ENCODE measurements around the gene ALDH1A3. TPM values are rescaled to one million over a fixed set of nuclear protein-coding genes. Genes with fewer than 3 reads are reported as not detected.

ALDH1A3 gene
- total RNA-seq, 2 experiments from 2014 or later, result not detected

DNA sequence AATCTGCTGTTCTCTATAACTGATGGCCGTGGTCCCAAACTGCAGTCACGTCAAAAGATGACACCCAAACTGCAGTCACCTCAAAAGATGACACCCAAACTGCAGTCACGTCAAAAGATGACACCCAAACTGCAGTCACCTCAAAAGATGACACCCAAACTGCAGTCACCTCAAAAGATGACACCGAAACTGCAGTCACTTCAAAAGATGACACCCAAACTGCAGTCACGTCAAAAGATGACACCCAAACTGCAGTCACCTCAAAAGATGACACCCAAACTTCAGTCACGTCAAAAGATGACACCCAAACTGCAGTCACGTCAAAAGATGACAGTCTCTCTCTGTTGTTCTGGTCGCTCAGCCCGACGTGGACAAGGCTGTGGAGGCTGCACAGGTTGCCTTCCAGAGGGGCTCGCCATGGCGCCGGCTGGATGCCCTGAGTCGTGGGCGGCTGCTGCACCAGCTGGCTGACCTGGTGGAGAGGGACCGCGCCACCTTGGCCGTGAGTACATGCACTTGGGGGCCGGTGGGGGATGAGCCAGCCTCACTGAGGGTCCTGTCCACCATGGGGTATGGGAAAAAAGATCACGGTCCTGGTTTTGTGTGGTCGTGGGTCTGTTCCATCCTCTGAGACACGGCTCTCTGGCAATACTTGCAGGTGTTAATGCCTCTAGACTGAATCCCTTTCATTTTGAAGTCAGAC lies 7.7 kb downstream of the ALDH1A3 start:
- Mint-ChIP-seq H3K27ac (no peak overlapping the region), H3K36me3 (no peaks in the 10 kb centered on the region), H3K4me1 (peaks cover 7% of the 10 kb centered on the region), H3K4me3 (no peak overlapping the region), H3K27me3 (peaks cover 68% of the 10 kb centered on the region), H3K9me3 (no peaks in the 10 kb centered on the region)
- DNase-seq, result no peak

GRCh38 chr15:100889385-100890050 lies 9.9 kb downstream of the ALDH1A3 start:
- H3K27ac Mint-ChIP-seq, result no peak overlapping the region
- H3K9me3 Mint-ChIP-seq, result no peaks in the 10 kb centered on the region
- H3K36me3 Mint-ChIP-seq, result no peaks in the 10 kb centered on the region
- peaks cover 64% of the 10 kb centered on the region for H3K27me3 Mint-ChIP-seq
- H3K4me1 Mint-ChIP-seq, result peaks cover 7% of the 10 kb centered on the region
- H3K4me3 Mint-ChIP-seq, result no peak overlapping the region
- DNase-seq, result no peak

DNA sequence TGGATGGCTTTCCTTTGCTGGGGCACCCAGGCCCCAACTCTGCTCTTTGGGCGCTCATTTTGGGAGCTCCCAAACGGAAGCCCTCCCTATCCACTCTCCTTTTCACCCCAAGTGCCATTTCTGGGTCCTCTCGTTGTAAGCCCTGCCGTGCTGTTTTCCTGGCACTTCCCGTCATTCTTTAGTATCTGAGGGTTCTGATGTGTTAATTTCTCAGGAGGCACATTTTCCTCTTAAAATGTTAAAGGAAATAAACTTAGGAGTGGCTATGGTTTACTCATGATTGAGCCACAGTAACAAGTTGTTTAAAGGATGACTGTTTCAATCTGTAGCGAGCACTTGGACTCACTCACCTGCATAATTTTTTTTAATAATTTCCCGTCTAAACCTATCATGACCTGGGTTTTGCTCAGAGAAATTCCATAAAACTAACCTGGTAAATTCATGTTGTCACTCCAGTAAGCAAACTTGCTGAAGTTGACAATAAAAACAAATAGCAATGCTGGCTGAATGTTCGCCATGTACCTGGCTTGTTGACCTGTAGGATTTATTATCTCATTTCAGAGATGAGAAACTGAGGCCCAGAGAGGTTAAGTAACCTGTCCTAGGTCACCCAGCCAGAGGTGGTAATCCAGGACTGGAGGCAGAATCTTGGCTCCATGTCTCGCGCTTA lies 10.6 kb downstream of the ALDH1A3 start:
- no peaks in the 10 kb centered on the region for H3K36me3 Mint-ChIP-seq
- no peak overlapping the region for H3K27ac Mint-ChIP-seq
- peaks cover 59% of the 10 kb centered on the region for H3K27me3 Mint-ChIP-seq
- no peaks in the 10 kb centered on the region for H3K9me3 Mint-ChIP-seq
- peaks cover 7% of the 10 kb centered on the region for H3K4me1 Mint-ChIP-seq
- no peak for DNase-seq
- no peak overlapping the region for H3K4me3 Mint-ChIP-seq

DNA sequence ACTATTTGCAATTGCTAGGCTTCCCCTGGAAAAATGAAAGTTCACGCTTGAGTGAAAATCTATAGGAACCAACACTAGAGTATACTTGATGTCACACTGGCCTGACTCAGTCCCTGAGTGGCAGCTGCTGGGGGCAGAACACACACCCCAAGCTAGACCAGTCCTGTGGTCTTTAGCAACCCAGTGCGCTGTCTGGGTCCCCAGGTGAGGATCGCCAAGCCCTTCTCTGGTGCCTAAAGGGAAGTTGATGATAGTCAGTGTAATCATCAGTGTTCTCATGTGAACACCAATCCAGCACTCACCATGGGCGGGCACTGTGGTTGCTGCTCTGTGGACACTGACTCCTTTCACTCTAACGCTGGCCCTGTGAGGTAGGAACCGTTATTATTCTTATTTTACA lies 11.2 kb downstream of the ALDH1A3 start:
- peaks cover 61% of the 10 kb centered on the region for H3K27me3 Mint-ChIP-seq
- no peak overlapping the region for H3K4me3 Mint-ChIP-seq
- no peak overlapping the region for H3K27ac Mint-ChIP-seq
- DNase-seq, result no peak
- H3K4me1 Mint-ChIP-seq, result peaks cover 7% of the 10 kb centered on the region
- no peaks in the 10 kb centered on the region for H3K36me3 Mint-ChIP-seq
- no peaks in the 10 kb centered on the region for H3K9me3 Mint-ChIP-seq

GRCh38 chr15:100891307-100892012 lies 11.8 kb downstream of the ALDH1A3 start:
- H3K4me3 Mint-ChIP-seq, result no peak overlapping the region
- no peaks in the 10 kb centered on the region for H3K36me3 Mint-ChIP-seq
- H3K27ac Mint-ChIP-seq, result no peak overlapping the region
- H3K27me3 Mint-ChIP-seq, result peaks cover 61% of the 10 kb centered on the region
- no peak for DNase-seq
- no peaks in the 10 kb centered on the region for H3K9me3 Mint-ChIP-seq
- peaks cover 7% of the 10 kb centered on the region for H3K4me1 Mint-ChIP-seq

DNA sequence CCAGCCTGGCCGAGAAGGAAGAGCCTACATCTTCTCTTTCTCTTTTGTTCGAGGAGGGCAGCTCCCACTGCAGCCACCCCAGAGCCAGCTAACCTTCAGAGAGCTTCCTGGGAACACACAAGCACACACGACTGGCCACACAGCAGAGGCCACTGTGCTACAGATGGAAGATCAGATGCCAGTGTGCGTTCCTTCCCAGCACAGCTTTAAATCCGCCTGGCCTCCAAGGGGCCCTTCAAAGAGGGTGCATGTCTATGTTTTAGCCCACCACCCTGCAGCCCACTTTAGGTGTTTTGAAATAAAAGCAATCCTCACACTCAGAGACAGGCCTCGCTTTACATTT lies 12.4 kb downstream of the ALDH1A3 start:
- Mint-ChIP-seq H3K9me3 (no peaks in the 10 kb centered on the region), H3K4me1 (peaks cover 7% of the 10 kb centered on the region), H3K27me3 (peaks cover 61% of the 10 kb centered on the region), H3K36me3 (no peaks in the 10 kb centered on the region), H3K27ac (no peak overlapping the region), H3K4me3 (no peak overlapping the region)
- no peak for DNase-seq

DNA sequence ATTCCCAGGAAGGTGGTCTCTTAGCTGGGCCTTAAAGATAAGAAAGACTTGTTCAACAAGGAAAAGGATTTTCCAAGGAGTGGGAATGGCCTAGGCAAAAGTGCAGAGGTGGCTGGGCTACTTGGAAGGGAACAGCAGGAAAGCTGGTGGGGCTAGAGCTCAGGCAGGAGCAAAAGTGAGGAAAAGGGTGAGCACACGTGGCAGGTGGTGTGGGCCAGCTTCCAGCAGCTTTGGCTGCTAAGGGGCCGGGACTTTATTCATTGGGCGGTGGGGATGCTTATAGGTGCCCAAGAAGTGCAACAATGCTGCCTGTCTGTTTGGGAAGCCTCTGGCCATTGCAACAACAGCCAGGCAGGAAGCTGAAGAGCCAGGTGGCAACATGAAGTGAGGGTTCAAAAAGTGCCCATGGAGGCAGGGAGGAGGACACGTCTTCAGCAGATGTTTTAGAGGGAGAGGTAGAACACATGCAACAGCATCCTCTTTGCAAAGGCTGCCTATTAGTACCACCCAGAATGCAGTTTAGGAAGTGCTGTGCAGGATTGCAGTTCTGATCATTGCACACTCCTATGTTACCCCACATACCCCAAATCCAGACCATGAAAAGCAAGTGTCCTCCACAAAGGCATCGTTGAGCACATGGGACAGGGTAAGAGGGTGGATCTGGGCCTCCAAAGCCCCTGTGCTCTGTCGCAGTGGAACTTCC lies 13.8 kb downstream of the ALDH1A3 start:
- Mint-ChIP-seq H3K27me3 (peaks cover 59% of the 10 kb centered on the region), H3K36me3 (no peaks in the 10 kb centered on the region), H3K4me1 (peaks cover 7% of the 10 kb centered on the region), H3K4me3 (no peak overlapping the region), H3K27ac (no peak overlapping the region), H3K9me3 (no peaks in the 10 kb centered on the region)
- DNase-seq, result no peak

DNA sequence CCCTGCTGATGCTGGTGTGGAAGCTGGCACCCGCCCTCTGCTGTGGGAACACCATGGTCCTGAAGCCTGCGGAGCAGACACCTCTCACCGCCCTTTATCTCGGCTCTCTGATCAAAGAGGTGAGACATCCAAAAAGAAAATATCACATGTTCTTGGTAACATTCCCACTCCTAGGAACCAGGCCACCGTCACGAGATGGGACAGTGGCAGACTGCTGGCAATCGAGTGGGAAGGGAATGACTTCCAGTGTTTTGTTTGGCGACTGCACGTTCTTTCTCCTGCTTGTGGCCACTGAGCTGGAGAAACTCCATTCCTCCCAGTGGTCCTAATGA lies 14.3 kb downstream of the ALDH1A3 start:
- Mint-ChIP-seq H3K27ac (no peak overlapping the region), H3K4me1 (peaks cover 7% of the 10 kb centered on the region), H3K9me3 (no peaks in the 10 kb centered on the region), H3K36me3 (no peaks in the 10 kb centered on the region), H3K4me3 (no peak overlapping the region), H3K27me3 (peaks cover 54% of the 10 kb centered on the region)
- DNase-seq, result no peak

DNA sequence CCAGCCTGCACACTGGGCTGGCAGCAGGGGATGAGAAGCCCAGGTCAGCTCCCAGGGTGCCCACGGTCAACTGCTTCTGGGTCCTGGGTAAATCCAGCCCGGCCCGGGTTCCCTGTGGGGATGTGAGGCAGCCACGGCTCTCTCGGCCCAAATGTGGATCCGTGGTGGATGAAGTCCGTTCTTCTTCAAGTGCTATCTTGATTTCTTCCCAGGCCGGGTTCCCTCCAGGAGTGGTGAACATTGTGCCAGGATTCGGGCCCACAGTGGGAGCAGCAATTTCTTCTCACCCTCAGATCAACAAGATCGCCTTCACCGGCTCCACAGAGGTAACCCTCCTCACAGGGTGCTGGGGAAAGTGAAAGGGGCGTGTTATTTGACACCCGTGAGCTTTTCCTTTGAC lies 16.1 kb downstream of the ALDH1A3 start:
- Mint-ChIP-seq H3K36me3 (no peaks in the 10 kb centered on the region), H3K4me3 (no peak overlapping the region), H3K27ac (no peak overlapping the region), H3K9me3 (no peaks in the 10 kb centered on the region), H3K27me3 (peaks cover 36% of the 10 kb centered on the region), H3K4me1 (no peaks in the 10 kb centered on the region)
- DNase-seq, result no peak

- no peak for DNase-seq
- Mint-ChIP-seq H3K4me3 (no peak overlapping the region), H3K36me3 (no peaks in the 10 kb centered on the region), H3K4me1 (no peaks in the 10 kb centered on the region), H3K27me3 (peaks cover 20% of the 10 kb centered on the region), H3K9me3 (no peaks in the 10 kb centered on the region), H3K27ac (no peak overlapping the region)
Measured at GRCh38 chr15:100897221-100898151, 17.9 kb downstream of the ALDH1A3 start.

DNA sequence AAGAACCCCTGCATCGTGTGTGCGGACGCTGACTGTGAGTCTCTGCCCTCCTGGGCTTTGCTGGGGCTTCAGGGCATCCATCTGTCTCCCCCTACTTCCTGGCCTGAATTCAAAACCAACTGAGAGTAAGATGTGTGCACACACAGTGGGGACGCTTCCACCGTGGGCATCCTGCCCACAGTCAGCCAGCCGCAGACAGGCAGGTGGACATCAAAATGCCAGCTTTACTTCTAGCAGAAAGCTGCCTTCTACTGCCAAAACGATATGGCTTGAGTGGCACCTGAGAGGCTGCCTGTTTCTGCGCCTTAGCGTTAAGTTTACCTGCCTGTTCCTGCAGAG lies 18.5 kb downstream of the ALDH1A3 start:
- Mint-ChIP-seq H3K27me3 (peaks cover 14% of the 10 kb centered on the region), H3K4me1 (no peaks in the 10 kb centered on the region), H3K36me3 (no peaks in the 10 kb centered on the region), H3K4me3 (no peak overlapping the region), H3K27ac (no peak overlapping the region), H3K9me3 (no peaks in the 10 kb centered on the region)
- no peak for DNase-seq

DNA sequence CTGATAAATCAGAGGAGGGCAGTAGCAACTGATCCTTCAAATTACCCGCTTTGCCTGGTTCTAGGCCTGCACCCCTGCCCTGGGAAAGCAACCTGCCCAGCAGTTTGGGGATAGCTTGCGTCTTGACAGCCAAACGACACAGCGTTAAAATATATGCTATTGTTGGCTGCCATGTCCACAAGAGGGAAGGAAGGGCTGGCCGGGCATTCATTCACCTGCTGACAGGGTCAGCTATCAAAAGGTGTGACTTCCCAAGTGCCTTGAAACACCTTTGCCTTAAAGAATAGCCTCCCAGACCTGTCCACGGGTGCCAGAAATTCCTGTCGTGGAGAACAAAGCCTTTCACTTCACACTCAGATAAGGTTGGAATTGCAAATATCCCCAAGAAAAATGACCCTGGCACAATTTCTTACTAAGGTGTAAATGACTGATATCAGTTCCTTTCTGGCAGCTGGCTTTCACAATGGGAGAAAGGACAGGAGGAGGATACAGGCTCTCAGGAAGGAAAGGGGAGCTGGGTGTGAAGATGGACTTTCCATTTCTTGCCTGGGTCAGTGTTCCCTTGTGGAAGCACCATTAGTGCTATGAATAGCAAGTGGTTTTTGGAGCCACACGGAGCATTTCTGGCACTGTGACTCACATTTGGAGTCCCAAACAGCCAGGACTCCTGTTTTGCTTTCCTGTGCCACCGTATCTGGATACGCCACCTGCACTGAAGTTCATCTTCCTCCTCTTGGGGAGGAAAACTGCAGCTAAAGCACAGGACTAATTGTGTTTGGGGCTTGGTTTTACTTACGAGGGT lies 19.2 kb downstream of the ALDH1A3 start:
- H3K9me3 Mint-ChIP-seq, result no peaks in the 10 kb centered on the region
- no peaks in the 10 kb centered on the region for H3K4me1 Mint-ChIP-seq
- DNase-seq, result no peak
- H3K27ac Mint-ChIP-seq, result no peak overlapping the region
- H3K27me3 Mint-ChIP-seq, result peaks cover 9% of the 10 kb centered on the region
- H3K36me3 Mint-ChIP-seq, result no peaks in the 10 kb centered on the region
- no peak overlapping the region for H3K4me3 Mint-ChIP-seq

DNA sequence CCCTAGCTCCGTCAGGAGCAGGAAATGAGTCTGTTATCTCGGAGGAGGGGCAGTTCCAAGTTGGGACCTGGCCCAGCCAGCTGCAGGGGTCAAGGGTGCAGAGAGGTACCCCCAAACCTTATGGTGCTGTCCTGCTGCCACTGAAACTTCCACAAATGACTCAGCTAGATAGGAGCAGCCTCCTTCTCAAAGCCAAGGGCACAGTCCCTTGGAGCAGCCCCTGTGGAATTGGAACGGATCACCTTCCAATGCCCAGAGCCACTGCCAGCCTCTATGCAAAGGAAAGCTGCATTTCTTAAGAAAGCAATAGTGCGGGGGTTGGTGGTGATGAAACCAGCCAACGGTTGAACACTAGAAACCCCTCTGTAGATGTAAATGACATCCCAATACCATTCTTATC lies 20.0 kb downstream of the ALDH1A3 start:
- peaks cover 7% of the 10 kb centered on the region for H3K27me3 Mint-ChIP-seq
- H3K9me3 Mint-ChIP-seq, result no peaks in the 10 kb centered on the region
- H3K4me1 Mint-ChIP-seq, result no peaks in the 10 kb centered on the region
- H3K4me3 Mint-ChIP-seq, result no peak overlapping the region
- DNase-seq, result no peak
- no peak overlapping the region for H3K27ac Mint-ChIP-seq
- no peaks in the 10 kb centered on the region for H3K36me3 Mint-ChIP-seq
